Naive B cell (primary cell): ENCODE measurements around the gene THAP6. TPM values are rescaled to one million over a fixed set of nuclear protein-coding genes. Genes with fewer than 3 reads are reported as not detected.
A peak's percentile ranks its signal among the peaks of the same experiment; 100 is the strongest.

ENCODE experiments used
- ATAC-seq, 2 donors: fragments of 150-1000 bp; cut with Tn5 transposase; 2 replicates each; pipeline ENCODE4 v1.10.0; 2021; ENCODE audit warnings: low read depth in 2 of 2, mild to moderate bottlenecking in 2 of 2, moderate library complexity in 2 of 2
- DNase-seq: peaks from one replicate; pipeline ENCODE4 v3.0.0; 2022
- H3K27ac Mint-ChIP-seq, 6 donors: one replicate each; pipeline ENCODE4 v1.8.0; 2020 to 2022; ENCODE audit warnings: mild to moderate bottlenecking in 6 of 6, mixed read lengths in 6 of 6, moderate library complexity in 5 of 6, inconsistent platforms in 2 of 6
- H3K27me3 Mint-ChIP-seq, 3 donors: one replicate each; pipeline ENCODE4 v1.8.0; 2021 to 2022; ENCODE audit warnings: mixed read lengths in 3 of 3, mild to moderate bottlenecking in 1 of 3
- H3K36me3 Mint-ChIP-seq, 2 donors: one replicate each; pipeline ENCODE4 v1.8.0; 2020 to 2022; ENCODE audit warnings: mixed read lengths in 2 of 2, inconsistent platforms in 1 of 2, mild to moderate bottlenecking in 1 of 2
- H3K4me1 Mint-ChIP-seq, 3 donors: one replicate each; pipeline ENCODE4 v1.8.0; 2020 to 2022; ENCODE audit warnings: mixed read lengths in 3 of 3, inconsistent platforms in 1 of 3, mild to moderate bottlenecking in 1 of 3, moderate library complexity in 1 of 3
- H3K4me3 Mint-ChIP-seq, 8 donors: one replicate each; pipeline ENCODE4 v1.8.0; 2020 to 2022; ENCODE audit warnings: mild to moderate bottlenecking in 8 of 8, mixed read lengths in 8 of 8, moderate library complexity in 8 of 8, inconsistent platforms in 2 of 8
- H3K9me3 Mint-ChIP-seq, 7 donors: one replicate each; pipeline ENCODE4 v1.8.0; 2020 to 2022; ENCODE audit warnings: mixed read lengths in 7 of 7, mild to moderate bottlenecking in 5 of 7, inconsistent platforms in 2 of 7, moderate library complexity in 1 of 7
- polyA plus RNA-seq, 6 donors: library from polyadenylated mRNA; unstranded; fragments of 300-500 nt; fragmentation: Illumina TruSeq; gene quantifications; one replicate each; pipeline ENCODE4 v1.2.3, GENCODE V29; 2021; ENCODE audit warnings: low read depth in 6 of 6

The THAP6 gene, protein sequence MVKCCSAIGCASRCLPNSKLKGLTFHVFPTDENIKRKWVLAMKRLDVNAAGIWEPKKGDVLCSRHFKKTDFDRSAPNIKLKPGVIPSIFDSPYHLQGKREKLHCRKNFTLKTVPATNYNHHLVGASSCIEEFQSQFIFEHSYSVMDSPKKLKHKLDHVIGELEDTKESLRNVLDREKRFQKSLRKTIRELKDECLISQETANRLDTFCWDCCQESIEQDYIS
- 10 to 100 TPM; 10.5 to 13.9 (median 12.9) TPM for polyA plus RNA-seq

DNA sequence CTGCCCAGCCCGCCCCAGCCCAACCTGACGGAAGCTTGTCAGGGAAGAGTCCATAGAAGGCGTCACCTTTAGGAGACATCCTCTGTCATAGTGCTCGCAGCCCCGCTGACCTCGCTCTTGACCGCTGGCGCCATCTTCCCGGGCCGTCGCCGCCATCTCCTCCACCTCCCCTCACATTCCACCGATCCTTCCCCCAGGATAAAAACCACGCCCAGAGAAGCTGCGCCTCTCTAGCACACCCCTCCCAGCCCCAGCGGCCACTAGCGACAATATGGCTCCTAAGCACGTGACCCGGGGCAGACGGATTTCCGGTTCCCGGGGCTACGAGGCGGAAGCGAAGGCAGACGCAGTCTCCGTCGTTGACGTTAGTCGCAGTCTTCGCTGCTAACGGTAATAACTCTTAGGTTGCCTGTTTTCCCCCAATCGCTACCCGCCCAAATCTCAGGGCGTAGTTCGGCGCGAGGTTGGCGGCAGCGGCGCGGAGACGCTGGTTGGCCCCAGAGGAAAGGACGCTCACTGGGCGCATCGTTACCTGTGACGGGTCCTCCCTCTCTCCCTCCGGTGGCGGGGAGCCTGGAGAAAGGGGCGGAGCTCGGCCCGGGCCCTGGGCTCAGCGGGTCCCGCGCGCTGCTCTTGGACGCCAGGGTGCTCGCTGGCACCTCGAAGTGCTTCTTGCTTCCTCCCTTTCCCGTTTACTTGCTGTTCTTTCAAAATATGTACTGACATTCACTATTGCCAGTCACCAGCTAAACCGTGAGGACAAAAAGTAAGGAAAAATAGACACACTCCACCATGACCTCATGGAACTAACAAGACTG lies at the start of gene THAP6, which contains the start of gene RCHY1:
TSS of gene THAP6 (plus strand) at position 343 of the 818 bp plus-strand sequence. CDS start 980 bp downstream, outside the sequence.
TSS of gene RCHY1 (minus strand) at position 273 of the 818 bp plus-strand sequence. CDS start at position 156, 117 bp downstream.
- Mint-ChIP-seq H3K4me1 (peaks cover 32 to 34% (median 34%) of the 10 kb centered on the region in 3 donors), H3K4me3 (peak within 1 kb of the TSS in 2 of 8 donors; percentile 96 to 99), H3K9me3 (peaks cover 0 to 3% (median 1%) of the 10 kb centered on the region in 7 donors), H3K27ac (peak within 1 kb of the TSS in 5 of 6 donors; percentile 99), H3K36me3 (peaks cover 19 to 26% of the 10 kb centered on the region in 2 donors), H3K27me3 (no peaks in the 10 kb centered on the region)
- peak; percentile 94 for DNase-seq
- peak; percentile 86 to 88 for ATAC-seq

DNA sequence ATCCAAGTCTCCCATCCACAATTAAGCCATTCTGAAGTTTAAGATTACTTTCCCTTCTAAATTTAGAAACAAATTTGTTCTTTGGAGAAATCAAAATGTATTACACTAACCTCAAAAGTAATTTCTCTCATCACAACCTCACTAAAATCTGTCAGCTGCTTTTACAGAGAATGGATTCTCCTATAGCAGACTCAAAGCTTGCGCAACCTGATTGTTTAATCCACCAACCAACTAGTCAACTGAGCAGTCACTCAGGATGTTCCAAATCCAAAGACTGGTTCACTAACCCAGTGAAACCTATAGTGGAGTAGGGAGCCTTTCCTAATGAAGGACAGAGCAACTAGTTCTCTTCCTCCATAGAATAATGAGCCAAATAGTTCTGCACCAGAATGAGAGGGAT lies 44.4 kb upstream of the THAP6 start:
- Mint-ChIP-seq H3K4me3 (no peak overlapping the region), H3K9me3 (peaks cover 0 to 8% (median 0%) of the 10 kb centered on the region in 7 donors), H3K36me3 (no peaks in the 10 kb centered on the region), H3K4me1 (peaks cover 0 to 6% (median 0%) of the 10 kb centered on the region in 3 donors), H3K27ac (peak overlapping the region in 1 of 6 donors; percentile 71), H3K27me3 (peaks cover 0 to 6% (median 2%) of the 10 kb centered on the region in 3 donors)
- DNase-seq = no peak
- no peak for ATAC-seq

DNA sequence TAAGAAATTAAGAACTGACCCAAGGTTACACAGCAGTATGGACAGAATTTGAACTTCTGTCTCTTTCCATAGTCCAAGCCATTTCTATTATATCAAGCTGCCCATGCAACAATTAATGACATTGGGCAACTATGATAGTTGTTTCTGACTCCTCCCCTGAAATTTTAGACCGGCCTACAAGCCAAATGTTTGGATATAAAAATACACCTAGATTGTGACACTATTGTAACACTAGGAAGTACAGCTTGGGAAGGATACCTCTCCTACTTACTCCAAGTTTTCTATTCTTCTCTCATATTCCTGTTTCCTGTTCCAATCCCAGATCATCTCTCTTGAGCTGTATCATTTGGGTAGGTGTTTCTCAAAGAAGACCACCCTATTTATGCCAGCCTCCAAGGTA lies 43.5 kb upstream of the THAP6 start:
- Mint-ChIP-seq H3K27ac (no peak overlapping the region), H3K27me3 (peaks cover 0 to 1% (median 0%) of the 10 kb centered on the region in 3 donors), H3K36me3 (no peaks in the 10 kb centered on the region), H3K4me3 (peak overlapping the region in 1 of 8 donors; percentile 18), H3K4me1 (peaks cover 0 to 6% (median 0%) of the 10 kb centered on the region in 3 donors), H3K9me3 (no peaks in the 10 kb centered on the region)
- ATAC-seq (no peak), DNase-seq (no peak)

DNA sequence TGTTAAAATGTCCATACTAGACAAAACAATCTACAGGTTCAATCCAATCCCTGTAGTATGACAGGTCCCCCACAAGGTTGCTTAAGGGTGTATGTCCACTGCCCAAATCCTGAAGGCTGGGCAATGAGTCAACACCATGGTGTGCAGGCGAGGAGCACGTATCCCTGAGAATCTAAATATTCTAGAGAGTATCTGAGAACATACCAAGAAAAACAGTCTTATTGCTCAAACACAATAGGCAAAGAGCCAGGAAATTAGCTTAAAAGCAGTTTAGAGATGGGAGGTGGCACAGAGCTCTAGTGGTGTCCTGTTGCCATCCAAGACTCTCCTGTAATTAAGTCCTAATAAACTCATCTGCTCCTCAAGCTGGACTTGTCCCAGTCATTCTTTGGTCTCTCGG lies 37.1 kb upstream of the THAP6 start:
- no peak for DNase-seq
- ATAC-seq = no peak
- Mint-ChIP-seq H3K27ac (no peak overlapping the region), H3K27me3 (no peaks in the 10 kb centered on the region), H3K9me3 (peaks cover 0 to 18% (median 5%) of the 10 kb centered on the region in 7 donors), H3K4me1 (peaks cover 0 to 6% (median 0%) of the 10 kb centered on the region in 3 donors), H3K36me3 (peaks cover 45 to 48% of the 10 kb centered on the region in 2 donors), H3K4me3 (no peak overlapping the region)

DNA sequence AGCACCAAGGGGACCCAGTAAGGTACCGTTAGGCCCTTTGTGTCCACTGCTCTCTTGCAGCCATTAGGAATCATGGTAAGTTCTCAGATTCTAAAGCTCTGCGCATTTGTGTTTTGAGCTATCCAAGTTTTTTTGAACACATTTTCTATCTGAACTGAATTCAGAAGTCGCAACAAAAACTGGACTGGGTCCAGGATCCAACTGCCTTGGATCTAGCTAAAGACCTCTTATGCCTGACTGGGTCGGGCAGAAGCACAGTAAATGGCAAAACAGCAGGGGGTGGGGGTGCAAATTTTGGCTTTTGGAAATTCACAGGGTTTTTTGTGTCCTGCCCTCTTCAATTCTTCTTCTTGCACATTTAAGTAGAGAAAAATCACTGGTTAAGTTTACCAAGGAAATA lies 30.1 kb upstream of the THAP6 start:
- H3K27ac Mint-ChIP-seq = no peak overlapping the region
- H3K36me3 Mint-ChIP-seq = peaks cover 18 to 21% of the 10 kb centered on the region in 2 donors
- no peaks in the 10 kb centered on the region for H3K4me1 Mint-ChIP-seq
- no peaks in the 10 kb centered on the region for H3K9me3 Mint-ChIP-seq
- ATAC-seq (no peak), DNase-seq (no peak)
- H3K27me3 Mint-ChIP-seq = no peaks in the 10 kb centered on the region
- no peak overlapping the region for H3K4me3 Mint-ChIP-seq

DNA sequence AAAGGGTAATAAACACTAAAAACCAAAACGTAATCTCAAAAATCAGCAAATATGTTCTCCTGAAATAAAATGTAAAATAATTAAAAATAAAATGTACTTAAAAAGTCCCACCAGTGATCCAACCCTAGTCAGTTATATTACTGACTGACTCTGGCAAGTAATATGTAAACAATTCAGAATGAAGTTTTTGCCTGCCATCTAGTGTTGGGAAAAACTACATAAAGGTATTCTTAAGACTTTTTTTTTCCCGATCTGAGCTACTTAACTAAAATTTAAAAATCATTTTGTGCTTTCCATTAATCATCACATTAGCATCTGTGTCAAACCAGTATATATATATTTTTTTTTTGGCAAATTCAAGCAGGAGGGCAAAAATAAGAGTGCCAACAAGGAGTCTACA lies 24.1 kb upstream of the THAP6 start:
- DNase-seq (no peak), ATAC-seq (no peak)
- H3K27me3 Mint-ChIP-seq = no peaks in the 10 kb centered on the region
- H3K9me3 Mint-ChIP-seq = no peaks in the 10 kb centered on the region
- no peak overlapping the region for H3K4me3 Mint-ChIP-seq
- no peaks in the 10 kb centered on the region for H3K4me1 Mint-ChIP-seq
- no peak overlapping the region for H3K27ac Mint-ChIP-seq
- peaks cover 0 to 13% of the 10 kb centered on the region in 2 donors for H3K36me3 Mint-ChIP-seq

DNA sequence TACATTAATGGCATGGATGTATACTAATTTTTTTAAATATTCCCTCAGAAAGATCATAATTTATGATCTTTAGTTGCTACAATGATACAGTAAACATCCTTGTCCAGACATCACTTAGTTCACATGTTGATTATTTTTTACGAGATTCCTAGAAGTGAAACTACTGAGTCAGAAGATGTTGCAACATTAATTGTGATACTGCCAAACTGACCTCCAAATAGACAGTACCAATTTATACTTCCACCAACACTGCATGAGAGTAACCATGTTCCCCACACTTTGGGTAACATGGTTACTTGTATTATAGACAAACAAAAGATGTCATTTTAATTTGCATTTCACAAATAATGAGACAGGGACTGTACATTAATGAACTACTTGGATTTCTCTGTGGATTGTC lies 19.7 kb upstream of the THAP6 start:
- Mint-ChIP-seq H3K4me1 (peaks cover 4 to 20% (median 9%) of the 10 kb centered on the region in 3 donors), H3K27me3 (no peaks in the 10 kb centered on the region), H3K4me3 (no peak overlapping the region), H3K27ac (no peak overlapping the region), H3K9me3 (peaks cover 0 to 6% (median 0%) of the 10 kb centered on the region in 7 donors), H3K36me3 (peaks cover 31 to 35% of the 10 kb centered on the region in 2 donors)
- no peak for DNase-seq
- no peak for ATAC-seq

DNA sequence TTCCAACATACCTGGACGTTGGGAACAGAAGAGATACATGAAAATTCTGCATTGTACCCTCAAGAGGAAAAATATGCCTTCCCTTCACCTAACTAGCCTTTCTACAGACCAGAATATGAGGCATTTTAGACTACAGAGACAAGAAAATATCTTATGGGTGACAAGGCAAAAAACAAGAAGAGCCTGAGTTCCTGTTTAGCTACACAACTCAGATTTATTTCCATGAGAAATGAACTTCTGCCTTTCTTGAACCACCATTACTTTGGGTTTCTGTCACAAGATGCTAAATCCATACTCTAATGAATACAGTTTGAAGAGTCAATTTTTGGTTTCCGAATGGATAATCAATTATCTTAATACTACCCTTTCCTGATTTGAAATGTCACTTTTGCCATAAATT lies 18.8 kb upstream of the THAP6 start:
- H3K36me3 Mint-ChIP-seq = peaks cover 32 to 37% of the 10 kb centered on the region in 2 donors
- no peak overlapping the region for H3K4me3 Mint-ChIP-seq
- peaks cover 4 to 20% (median 9%) of the 10 kb centered on the region in 3 donors for H3K4me1 Mint-ChIP-seq
- H3K9me3 Mint-ChIP-seq = peaks cover 0 to 6% (median 0%) of the 10 kb centered on the region in 7 donors
- H3K27ac Mint-ChIP-seq = no peak overlapping the region
- ATAC-seq (no peak), DNase-seq (no peak)
- H3K27me3 Mint-ChIP-seq = no peaks in the 10 kb centered on the region

DNA sequence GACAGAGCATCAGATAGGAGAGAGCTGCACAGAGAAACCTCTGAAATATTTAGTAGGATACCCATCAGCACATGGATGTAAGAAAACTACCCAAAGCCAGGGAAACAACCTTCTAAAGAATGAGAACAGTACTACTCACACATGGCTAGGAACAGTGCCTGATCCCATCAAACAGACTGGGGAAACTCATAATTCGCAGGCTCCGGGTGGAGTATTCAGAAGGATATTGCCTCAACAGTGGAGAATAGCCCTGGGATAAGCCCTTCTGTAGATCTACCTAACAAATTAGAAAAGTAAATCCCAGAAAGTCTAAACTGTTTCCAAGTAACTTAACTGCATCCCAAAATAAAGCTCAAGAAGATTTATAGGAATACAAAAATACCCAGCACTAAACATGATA lies 17.9 kb upstream of the THAP6 start:
- ATAC-seq (no peak), DNase-seq (no peak)
- Mint-ChIP-seq H3K36me3 (peaks cover 27 to 37% of the 10 kb centered on the region in 2 donors), H3K4me1 (peaks cover 4 to 20% (median 9%) of the 10 kb centered on the region in 3 donors), H3K4me3 (peak overlapping the region in 1 of 8 donors; percentile 35), H3K27ac (peak overlapping the region in 4 of 6 donors; percentile 26 to 64 (median 40)), H3K9me3 (peaks cover 0 to 6% (median 0%) of the 10 kb centered on the region in 7 donors), H3K27me3 (no peaks in the 10 kb centered on the region)

DNA sequence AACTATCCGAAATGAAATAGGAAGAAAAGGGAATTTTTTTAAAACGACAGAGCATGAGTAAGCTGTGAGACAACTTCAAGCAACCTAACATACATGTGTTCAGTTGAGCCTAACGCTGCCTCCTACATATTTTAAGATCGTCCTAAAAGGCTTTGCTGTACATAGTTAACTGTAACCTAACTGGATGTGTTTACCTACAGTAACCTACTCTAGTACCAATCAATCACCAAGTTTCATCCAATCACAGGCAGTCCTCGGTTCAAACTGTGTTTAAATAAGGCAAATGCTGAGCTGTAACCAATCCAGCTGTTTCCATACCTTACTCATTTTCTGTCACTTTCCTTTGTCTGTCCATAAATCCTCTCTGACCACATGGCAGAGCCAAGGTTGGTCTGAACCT lies 17.1 kb upstream of the THAP6 start:
- H3K4me1 Mint-ChIP-seq = peaks cover 4 to 20% (median 9%) of the 10 kb centered on the region in 3 donors
- H3K4me3 Mint-ChIP-seq = no peak overlapping the region
- peak overlapping the region in 1 of 6 donors; percentile 64 for H3K27ac Mint-ChIP-seq
- ATAC-seq (no peak), DNase-seq (no peak)
- peaks cover 24 to 37% of the 10 kb centered on the region in 2 donors for H3K36me3 Mint-ChIP-seq
- H3K9me3 Mint-ChIP-seq = peaks cover 0 to 6% (median 0%) of the 10 kb centered on the region in 7 donors
- H3K27me3 Mint-ChIP-seq = no peaks in the 10 kb centered on the region

DNA sequence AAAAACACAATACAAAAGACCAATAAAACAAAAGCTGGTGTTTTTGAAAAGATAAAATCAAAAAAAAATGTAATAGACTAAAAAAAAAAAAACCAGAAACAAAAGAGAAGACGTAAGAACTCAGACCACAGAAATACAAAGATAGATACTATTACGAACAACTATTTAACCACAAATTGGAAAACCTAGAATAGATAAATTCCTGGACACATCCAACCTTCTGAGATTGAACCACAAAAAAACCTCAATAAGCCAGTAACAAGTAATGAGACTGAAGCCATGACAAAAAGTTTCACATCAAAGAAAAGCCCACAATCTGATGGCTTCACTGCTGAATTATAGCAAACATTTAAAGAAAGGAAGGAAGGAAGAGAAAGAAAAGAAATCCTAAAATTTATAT lies 16.2 kb upstream of the THAP6 start:
- Mint-ChIP-seq H3K27ac (no peak overlapping the region), H3K27me3 (no peaks in the 10 kb centered on the region), H3K9me3 (peaks cover 0 to 6% (median 0%) of the 10 kb centered on the region in 7 donors), H3K4me1 (peaks cover 4 to 20% (median 9%) of the 10 kb centered on the region in 3 donors), H3K36me3 (peaks cover 27 to 37% of the 10 kb centered on the region in 2 donors), H3K4me3 (no peak overlapping the region)
- ATAC-seq (no peak), DNase-seq (no peak)

DNA sequence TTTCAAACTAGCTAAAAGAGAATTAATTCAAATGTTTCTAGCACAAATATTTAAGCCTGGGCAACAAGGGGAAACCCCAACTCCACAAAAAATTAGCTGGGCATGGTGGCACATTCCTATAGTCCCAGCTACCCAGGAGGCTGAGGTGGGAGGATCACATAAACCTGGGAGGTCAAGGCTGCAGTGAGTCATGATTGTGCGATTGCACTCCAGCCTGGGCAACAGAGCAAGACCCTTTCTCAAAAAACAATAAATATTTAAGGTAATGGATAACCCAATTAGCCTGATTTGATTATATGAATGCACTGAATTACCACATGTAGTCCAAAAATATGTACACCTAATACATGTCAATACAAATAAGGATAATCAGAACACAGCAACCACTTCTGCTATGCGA lies 14.4 kb upstream of the THAP6 start:
- Mint-ChIP-seq H3K27ac (no peak overlapping the region), H3K4me3 (no peak overlapping the region), H3K36me3 (peaks cover 24 to 37% of the 10 kb centered on the region in 2 donors), H3K9me3 (peaks cover 0 to 6% (median 0%) of the 10 kb centered on the region in 7 donors), H3K4me1 (peaks cover 4 to 20% (median 9%) of the 10 kb centered on the region in 3 donors), H3K27me3 (no peaks in the 10 kb centered on the region)
- ATAC-seq (no peak), DNase-seq (no peak)

DNA sequence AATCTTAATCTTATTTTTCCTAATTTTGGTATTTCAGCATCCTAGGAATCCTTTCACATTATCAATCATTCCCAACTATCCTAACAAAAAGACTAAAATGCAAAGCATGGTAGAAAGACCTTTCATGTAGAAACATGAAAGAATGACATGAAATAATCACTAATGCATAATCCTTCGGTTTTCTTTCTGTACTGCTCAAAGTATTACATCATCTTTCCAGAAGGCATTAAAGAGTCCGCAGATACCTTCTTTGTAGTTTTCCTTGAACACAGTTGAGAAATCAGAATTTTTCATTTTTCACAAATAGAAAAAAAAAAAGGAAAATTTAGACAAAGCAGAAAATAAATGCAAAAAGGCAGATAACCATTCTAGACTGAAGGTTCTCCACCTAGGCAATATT lies 11.6 kb upstream of the THAP6 start:
- Mint-ChIP-seq H3K4me1 (peaks cover 0 to 19% (median 5%) of the 10 kb centered on the region in 3 donors), H3K4me3 (no peak overlapping the region), H3K9me3 (peaks cover 0 to 6% (median 0%) of the 10 kb centered on the region in 7 donors), H3K36me3 (peaks cover 26 to 37% of the 10 kb centered on the region in 2 donors), H3K27me3 (no peaks in the 10 kb centered on the region), H3K27ac (no peak overlapping the region)
- no peak for DNase-seq
- no peak for ATAC-seq
